NCI-H2227 (cell line): ENCODE data around the gene LRRC8C.
"Not testable (repeated sequence)": the region's sequence is repeated elsewhere in the genome, so short reads cannot be mapped to it uniquely, and the experiment has no call there.

ENCODE experiments used
- DNase-seq: peaks from one replicate; lab custom pipeline; 2025; ENCODE audit not compliant: unreplicated experiment; lab: John Stamatoyannopoulos, UW

The LRRC8C gene

GRCh38 chr1:89701746-89702241 lies 68.9 kb downstream of the LRRC8C start:
- no peak for DNase-seq

GRCh38 chr1:89702520-89703045 lies 69.7 kb downstream of the LRRC8C start:
- DNase-seq, result no peak

- no peak for DNase-seq
These were observed 70.5 kb downstream of the LRRC8C start for GRCh38 chr1:89703469-89703868.

- no peak for DNase-seq
These were observed 71.1 kb downstream of the LRRC8C start for GRCh38 chr1:89704014-89704413.

- not testable (repeated sequence) for DNase-seq
These were observed 72.0 kb downstream of the LRRC8C start for GRCh38 chr1:89704885-89705284.

- DNase-seq, result no peak
These were observed 73.2 kb downstream of the LRRC8C start for GRCh38 chr1:89705901-89706699.

- no peak for DNase-seq
These were observed 73.7 kb downstream of the LRRC8C start for GRCh38 chr1:89706700-89707012.

- no peak for DNase-seq
These were observed 75.9 kb downstream of the LRRC8C start for GRCh38 chr1:89708751-89709375.

- DNase-seq, result no peak
These were observed 77.7 kb downstream of the LRRC8C start for GRCh38 chr1:89710498-89711139.

GRCh38 chr1:89711140-89711778 lies 78.3 kb downstream of the LRRC8C start:
- no peak for DNase-seq

GRCh38 chr1:89712420-89712819 lies 79.5 kb downstream of the LRRC8C start:
- DNase-seq, result no peak

GRCh38 chr1:89715677-89716076 lies 82.8 kb downstream of the LRRC8C start:
- no peak for DNase-seq

GRCh38 chr1:89719502-89720306 lies 86.8 kb downstream of the LRRC8C start:
- DNase-seq, result peak; percentile 25

- DNase-seq, result no peak
These were observed 87.9 kb downstream of the LRRC8C start for GRCh38 chr1:89720839-89721238.

GRCh38 chr1:89721351-89721750 lies 88.4 kb downstream of the LRRC8C start:
- DNase-seq, result no peak

- DNase-seq, result no peak
These were observed 90.2 kb downstream of the LRRC8C start for GRCh38 chr1:89723144-89723543.

GRCh38 chr1:89723863-89724262 lies 90.9 kb downstream of the LRRC8C start:
- no peak for DNase-seq

GRCh38 chr1:89724369-89725010 lies 91.6 kb downstream of the LRRC8C start:
- no peak for DNase-seq

GRCh38 chr1:89725011-89725370 lies 92.1 kb downstream of the LRRC8C start:
- DNase-seq, result no peak

GRCh38 chr1:89725631-89726030 lies 92.7 kb downstream of the LRRC8C start:
- DNase-seq, result no peak
